ENCODE results near the gene NEDD4.
"Not testable (repeated sequence)": the region's sequence is repeated elsewhere in the genome, so short reads cannot be mapped to it uniquely, and the experiment has no call there.

The NEDD4 gene

GRCh38 chr15:55821740-55822139 lies 171.7 kb downstream of the NEDD4 start:
- not testable (repeated sequence) for DNase-seq

- no peak for DNase-seq
Observed at GRCh38 chr15:55820043-55820442, 173.4 kb downstream of the NEDD4 start.

- no peak for DNase-seq
Observed at GRCh38 chr15:55819397-55820034, 173.9 kb downstream of the NEDD4 start.

- no peak for DNase-seq
Observed at GRCh38 chr15:55816017-55816416, 177.4 kb downstream of the NEDD4 start.

GRCh38 chr15:55802600-55803376 lies 190.6 kb downstream of the NEDD4 start:
- no peak for DNase-seq

- DNase-seq = no peak
Observed at GRCh38 chr15:55800216-55800615, 193.2 kb downstream of the NEDD4 start.

- DNase-seq = no peak
Observed at GRCh38 chr15:55799291-55800212, 193.9 kb downstream of the NEDD4 start.

GRCh38 chr15:55796321-55796965 lies 197.0 kb downstream of the NEDD4 start:
- no peak for DNase-seq

GRCh38 chr15:55795031-55795430 lies 198.4 kb downstream of the NEDD4 start:
- no peak for DNase-seq

- DNase-seq = no peak
Observed at GRCh38 chr15:55791551-55792400, 201.6 kb downstream of the NEDD4 start.

- DNase-seq = peak; percentile 23
Observed at GRCh38 chr15:55789066-55789660, 204.2 kb downstream of the NEDD4 start.

- DNase-seq = no peak
Observed at GRCh38 chr15:55786341-55786740, 207.1 kb downstream of the NEDD4 start.

- not testable (repeated sequence) for DNase-seq
Observed at GRCh38 chr15:55785593-55785992, 207.8 kb downstream of the NEDD4 start.

GRCh38 chr15:55784286-55784685 lies 209.1 kb downstream of the NEDD4 start:
- DNase-seq = no peak

- DNase-seq = no peak
Observed at GRCh38 chr15:55782901-55783300, 210.5 kb downstream of the NEDD4 start.

GRCh38 chr15:55780292-55780691 lies 213.1 kb downstream of the NEDD4 start:
- DNase-seq = no peak

GRCh38 chr15:55778932-55779331 lies 214.5 kb downstream of the NEDD4 start:
- DNase-seq = no peak
